ENCODE data around the gene ECHDC3.

The ECHDC3 gene

GRCh38 chr10:11704092-11704491 lies 38.1 kb upstream of the ECHDC3 start:
- Histone ChIP-seq H3K9me3 (ENCODE audit: control insufficient read depth, insufficient read depth, low read depth, low read length) (no peaks in the 10 kb centered on the region), H3K36me3 (ENCODE audit: control insufficient read depth in 2 of 2, insufficient read depth in 1 of 2, low read length in 2 of 2) (no peaks in the 10 kb centered on the region), H3K4me3 (ENCODE audit: low read depth, low read length) (no peak overlapping the region), H3K27ac (ENCODE audit: extremely low read depth, low read depth, low read length) (no peak overlapping the region), H3K4me1 (ENCODE audit: control insufficient read depth, insufficient read depth, low read length) (no peaks in the 10 kb centered on the region)
- TF ChIP-seq KLF7 (tag by site-specific recombination; IDR thresholded peaks at IDR 0.05; ENCODE audit: borderline replicate concordance) (no peak), ZNF660 (tag by site-specific recombination; IDR thresholded peaks at IDR 0.05) (no peak), ZFP69B (tag by site-specific recombination; IDR thresholded peaks at IDR 0.05) (no peak)
- ChIA-PET POLR2A (no interaction called here), CTCF (no interaction called here)

GRCh38 chr10:11705722-11706121 lies 36.5 kb upstream of the ECHDC3 start:
- ChIA-PET POLR2A (no interaction called here), CTCF (no interaction called here)
- H3K27ac ChIP-seq (ENCODE audit: extremely low read depth, low read depth, low read length): no peak overlapping the region
- no peaks in the 10 kb centered on the region for H3K9me3 ChIP-seq (ENCODE audit: control insufficient read depth, insufficient read depth, low read depth, low read length)
- no peaks in the 10 kb centered on the region for H3K4me1 ChIP-seq (ENCODE audit: control insufficient read depth, insufficient read depth, low read length)
- no peak overlapping the region for H3K4me3 ChIP-seq (ENCODE audit: low read depth, low read length)
- TF ChIP-seq ZNF175 (tag by site-specific recombination; IDR thresholded peaks at IDR 0.05) (no peak), EGR2 (tag by site-specific recombination; IDR thresholded peaks at IDR 0.05; ENCODE audit: low read depth) (no peak), ZNF426 (tag by site-specific recombination; IDR thresholded peaks at IDR 0.05) (no peak), ZNF19 (tag by site-specific recombination; IDR thresholded peaks at IDR 0.05; ENCODE audit: low read depth) (no peak), ZNF112 (tag by site-specific recombination; IDR thresholded peaks at IDR 0.05) (no peak), ZNF362 (tag by site-specific recombination; IDR thresholded peaks at IDR 0.05) (no peak), ZNF10 (tag by site-specific recombination; IDR thresholded peaks at IDR 0.05) (no peak), ATF2 (tag by site-specific recombination; IDR thresholded peaks at IDR 0.05; ENCODE audit: low read depth) (no peak), BCL11A (tag by site-specific recombination; IDR thresholded peaks at IDR 0.05; ENCODE audit: low read depth) (no peak), SP2 (tag by site-specific recombination; IDR thresholded peaks at IDR 0.05) (no peak), PRDM2 (tag by site-specific recombination; IDR thresholded peaks at IDR 0.05; ENCODE audit: borderline replicate concordance) (no peak), KLF1 (tag by site-specific recombination; IDR thresholded peaks at IDR 0.05) (no peak), ZBTB10 (tag by site-specific recombination; IDR thresholded peaks at IDR 0.05) (no peak)
- no peaks in the 10 kb centered on the region for H3K36me3 ChIP-seq (ENCODE audit: control insufficient read depth in 2 of 2, insufficient read depth in 1 of 2, low read length in 2 of 2)

Measured in HEK293 (cell line).